MG63 (cell line): ENCODE data around the gene COL28A1. TPM values are rescaled to one million over a fixed set of nuclear protein-coding genes. Genes with fewer than 3 reads are reported as not detected.
"Not testable (repeated sequence)": the region's sequence is repeated elsewhere in the genome, so short reads cannot be mapped to it uniquely, and the experiment has no call there.

Experiments
- DNase-seq: peaks from one replicate; pipeline ENCODE4 v3.0.0-alpha.2; 2020
- H3K27me3 ChIP-seq: fragments of 250-450 bp; sonication (Bioruptor Pico); 2 replicates; pipeline ENCODE4 v1.5.1; 2020; ENCODE audit warnings: mild to moderate bottlenecking, moderate library complexity
- H3K36me3 ChIP-seq: fragments of 250-450 bp; sonication (Bioruptor Pico); 2 replicates; pipeline ENCODE4 v1.5.1; 2020; ENCODE audit warnings: mild to moderate bottlenecking, moderate library complexity
- H3K4me3 ChIP-seq: fragments of 250-450 bp; sonication (Bioruptor Pico); 2 replicates; pipeline ENCODE4 v1.5.1; 2020; ENCODE audit warnings: mild to moderate bottlenecking, moderate library complexity
- H3K9me3 ChIP-seq: fragments of 250-450 bp; sonication (Bioruptor Pico); 2 replicates; pipeline ENCODE4 v1.5.1; 2020; ENCODE audit warnings: mild to moderate bottlenecking, moderate library complexity
- total RNA-seq: library from RNA; depleted of rRNA; stranded (reverse); fragments of >200 nt; shearing (Covaris generic); gene quantifications from 2 replicates; pipeline ENCODE4 v1.2.3, GENCODE V29; 2014; ENCODE audit warnings: low replicate concordance

The COL28A1 gene
- total RNA-seq, 1 experiment from 2014 or later: not detected

GRCh38 chr7:7504910-7505704 is 30.6 kb downstream of the COL28A1 start:
- no peak for DNase-seq
- no peaks in the 10 kb centered on the region for H3K36me3 ChIP-seq

DNA sequence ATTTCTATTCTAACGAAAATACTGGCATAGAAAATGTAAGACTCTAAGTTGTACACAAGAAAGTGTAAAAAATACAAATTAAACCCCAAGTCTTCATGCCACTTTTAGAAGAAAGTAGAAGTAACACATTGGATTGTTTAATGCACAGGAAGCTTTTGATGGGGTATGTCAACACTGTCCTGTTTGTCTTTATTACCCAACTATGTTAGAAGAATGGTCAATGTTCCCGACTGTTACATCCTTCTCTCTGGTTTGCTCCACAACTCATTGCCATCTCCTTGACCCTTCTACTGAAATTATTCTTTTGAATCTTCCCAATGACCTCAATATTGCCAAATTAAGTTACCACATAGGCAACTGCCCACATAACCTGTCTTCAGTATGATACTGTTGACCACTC is 35.8 kb downstream of the COL28A1 start:
- no peak overlapping the region for H3K4me3 ChIP-seq
- DNase-seq: no peak
- no peaks in the 10 kb centered on the region for H3K9me3 ChIP-seq
- H3K36me3 ChIP-seq: no peaks in the 10 kb centered on the region
- H3K27me3 ChIP-seq: no peaks in the 10 kb centered on the region

More at GRCh38 chr7:7504910-7505704, 30.6 kb downstream of the COL28A1 start:
- Histone ChIP-seq H3K27me3 (no peaks in the 10 kb centered on the region), H3K9me3 (no peaks in the 10 kb centered on the region), H3K4me3 (no peak overlapping the region)

- no peak for DNase-seq
- Histone ChIP-seq H3K36me3 (no peaks in the 10 kb centered on the region), H3K4me3 (no peak overlapping the region), H3K9me3 (no peaks in the 10 kb centered on the region), H3K27me3 (no peaks in the 10 kb centered on the region)
Measured at GRCh38 chr7:7498856-7499255, 36.8 kb downstream of the COL28A1 start.

GRCh38 chr7:7496311-7496710 is 39.4 kb downstream of the COL28A1 start:
- no peak for DNase-seq
- Histone ChIP-seq H3K36me3 (no peaks in the 10 kb centered on the region), H3K4me3 (no peak overlapping the region), H3K27me3 (no peaks in the 10 kb centered on the region), H3K9me3 (no peaks in the 10 kb centered on the region)

GRCh38 chr7:7495171-7495570 is 40.5 kb downstream of the COL28A1 start:
- H3K36me3 ChIP-seq: no peaks in the 10 kb centered on the region

GRCh38 chr7:7491044-7491443 is 44.6 kb downstream of the COL28A1 start:
- Histone ChIP-seq H3K36me3 (no peaks in the 10 kb centered on the region), H3K27me3 (no peaks in the 10 kb centered on the region), H3K9me3 (no peaks in the 10 kb centered on the region), H3K4me3 (no peak overlapping the region)
- no peak for DNase-seq

More at GRCh38 chr7:7495171-7495570, 40.5 kb downstream of the COL28A1 start:
- Histone ChIP-seq H3K9me3 (no peaks in the 10 kb centered on the region), H3K4me3 (no peak overlapping the region), H3K27me3 (no peaks in the 10 kb centered on the region)
- no peak for DNase-seq

- no peak for DNase-seq
- no peaks in the 10 kb centered on the region for H3K27me3 ChIP-seq
- no peaks in the 10 kb centered on the region for H3K9me3 ChIP-seq
- H3K4me3 ChIP-seq: no peak overlapping the region
- no peaks in the 10 kb centered on the region for H3K36me3 ChIP-seq
Measured at GRCh38 chr7:7490003-7490402, 45.7 kb downstream of the COL28A1 start.

DNA sequence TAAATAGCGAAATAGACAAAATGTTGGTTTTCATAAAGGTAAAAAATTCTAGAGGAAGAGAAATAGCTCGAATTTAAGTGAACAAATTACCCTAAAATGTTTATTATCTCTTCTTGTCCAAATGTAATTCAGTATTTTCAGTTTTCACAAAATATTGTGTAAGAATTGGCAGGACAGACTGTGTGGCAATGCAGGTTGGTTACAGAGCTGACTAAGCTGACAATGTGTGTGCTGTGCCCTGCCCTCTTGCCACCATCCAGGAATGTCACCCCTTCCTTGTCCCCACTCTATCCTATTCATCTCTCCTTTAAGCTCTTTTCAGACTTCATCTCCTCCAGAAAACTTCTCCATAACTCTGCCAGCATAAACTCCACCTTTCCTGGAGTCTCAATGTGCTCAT is 46.1 kb downstream of the COL28A1 start:
- H3K36me3 ChIP-seq: no peaks in the 10 kb centered on the region
- DNase-seq: no peak
- no peaks in the 10 kb centered on the region for H3K27me3 ChIP-seq
- no peak overlapping the region for H3K4me3 ChIP-seq
- H3K9me3 ChIP-seq: no peaks in the 10 kb centered on the region

DNA sequence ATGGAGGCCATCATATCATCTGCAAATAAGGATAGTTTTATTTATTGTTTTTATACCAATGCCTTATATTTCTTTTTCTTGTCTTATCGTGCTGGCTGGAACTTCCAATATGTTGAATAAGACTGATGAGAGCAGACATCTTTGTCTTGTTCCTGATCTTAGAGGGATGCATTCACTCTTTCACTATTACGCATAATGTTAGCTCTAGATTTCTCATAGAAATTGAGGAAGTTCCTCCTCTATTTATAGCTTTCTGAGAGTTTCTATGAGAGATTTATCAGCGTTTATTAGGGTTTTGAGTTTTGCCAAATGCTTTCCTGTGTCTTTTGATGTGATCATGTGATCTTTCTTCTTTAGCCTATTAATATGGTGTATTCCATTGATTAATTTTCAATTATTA is 49.3 kb downstream of the COL28A1 start:
- Histone ChIP-seq H3K4me3 (no peak overlapping the region), H3K36me3 (no peaks in the 10 kb centered on the region), H3K9me3 (peaks cover 5% of the 10 kb centered on the region; the same call in 1 of the 2 replicates), H3K27me3 (no peaks in the 10 kb centered on the region)
- no peak for DNase-seq

DNA sequence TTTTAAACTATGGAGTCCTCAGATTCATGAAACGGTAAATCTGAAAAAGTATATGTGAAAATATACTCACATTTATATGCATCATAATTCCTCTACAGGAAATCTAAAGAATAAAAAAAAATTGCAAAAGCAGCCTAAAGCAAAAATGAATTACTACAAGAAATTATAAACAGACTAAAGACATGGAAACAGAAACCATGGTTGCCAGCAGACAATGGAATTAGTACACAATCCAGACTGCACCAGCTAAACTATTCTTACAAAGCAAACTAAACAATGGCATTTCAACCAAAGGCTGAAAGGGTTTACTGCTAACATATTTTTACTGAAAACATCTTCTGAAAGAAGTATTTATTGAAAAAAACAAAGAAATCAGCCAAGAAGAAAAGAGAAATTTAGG is 51.6 kb downstream of the COL28A1 start:
- Histone ChIP-seq H3K36me3 (no peaks in the 10 kb centered on the region), H3K9me3 (peaks cover 5% of the 10 kb centered on the region; the same call in 1 of the 2 replicates), H3K27me3 (no peaks in the 10 kb centered on the region), H3K4me3 (no peak overlapping the region)
- no peak for DNase-seq

GRCh38 chr7:7481802-7482201 is 53.9 kb downstream of the COL28A1 start:
- Histone ChIP-seq H3K9me3 (peaks cover 5% of the 10 kb centered on the region; the same call in 1 of the 2 replicates), H3K4me3 (no peak overlapping the region), H3K27me3 (no peaks in the 10 kb centered on the region), H3K36me3 (no peaks in the 10 kb centered on the region)
- DNase-seq: no peak

DNA sequence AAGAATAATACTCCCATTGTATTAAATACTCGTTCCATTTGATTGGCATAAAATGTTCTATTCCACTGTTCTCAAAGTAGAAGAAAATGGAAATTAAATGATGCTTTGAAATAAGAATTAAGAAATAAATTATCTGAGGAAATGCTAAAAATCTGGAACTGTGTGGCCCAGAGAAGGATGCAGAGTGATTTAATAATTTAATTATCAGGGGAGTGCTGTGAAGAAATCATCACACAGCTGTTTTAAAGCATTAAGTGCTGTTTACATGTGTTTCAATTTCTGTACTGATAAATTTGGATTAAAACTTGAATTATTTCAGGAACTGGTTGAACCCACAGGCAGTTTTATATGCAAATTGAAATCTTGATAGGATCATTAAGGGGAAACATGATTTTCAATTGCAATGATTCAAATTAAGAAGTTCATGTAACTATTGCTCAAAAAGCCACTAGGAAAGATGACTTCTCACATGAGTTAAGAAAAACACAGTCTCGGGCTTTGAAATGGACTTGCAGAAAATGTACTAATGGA is 56.3 kb downstream of the COL28A1 start:
- Histone ChIP-seq H3K36me3 (no peaks in the 10 kb centered on the region), H3K27me3 (no peaks in the 10 kb centered on the region), H3K9me3 (peaks cover 5% of the 10 kb centered on the region; the same call in 1 of the 2 replicates), H3K4me3 (no peak overlapping the region)
- no peak for DNase-seq

DNA sequence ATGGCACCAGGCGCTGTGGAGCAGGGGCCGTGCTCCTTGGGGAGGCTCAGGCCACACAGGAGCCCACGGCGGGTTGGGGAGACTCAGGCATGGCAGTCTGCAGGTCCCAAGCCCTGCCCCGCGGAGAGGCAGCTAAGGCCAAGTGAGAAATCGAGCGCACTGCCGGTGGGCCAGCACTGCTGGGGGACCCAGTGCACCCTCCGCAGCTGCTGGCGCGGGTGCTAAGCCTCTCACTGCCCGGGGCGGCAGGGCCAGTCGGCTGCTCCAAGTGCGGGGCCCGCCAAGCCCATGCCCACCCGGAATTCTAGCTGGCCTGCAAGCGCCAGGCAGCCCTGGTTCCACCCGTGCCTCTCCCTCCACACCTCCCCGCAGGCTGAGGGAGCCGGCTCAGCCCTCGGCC is 57.1 kb downstream of the COL28A1 start:
- H3K4me3 ChIP-seq: no peak overlapping the region
- no peak for DNase-seq
- H3K9me3 ChIP-seq: no peaks in the 10 kb centered on the region; the same call in 1 of the 2 replicates
- H3K36me3 ChIP-seq: no peaks in the 10 kb centered on the region
- no peaks in the 10 kb centered on the region for H3K27me3 ChIP-seq

DNA sequence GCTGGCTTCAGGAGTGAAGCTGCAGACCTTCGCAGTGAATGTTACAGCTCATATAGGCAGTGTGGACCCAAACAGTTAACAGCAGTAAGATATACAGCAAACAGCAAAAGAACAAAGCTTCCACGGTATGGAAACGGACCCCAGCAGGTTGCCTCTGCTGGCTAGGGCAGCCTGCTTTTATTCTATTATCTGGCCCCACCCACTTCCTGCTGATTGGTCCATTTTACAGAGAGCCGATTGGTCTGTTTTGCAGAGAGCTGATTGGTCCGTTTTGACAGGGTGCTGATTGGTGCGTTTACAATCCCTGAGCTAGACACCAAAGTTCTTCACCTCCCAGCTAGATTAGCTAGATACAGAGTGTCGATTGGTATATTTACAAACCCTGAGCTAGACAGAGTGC is 58.0 kb downstream of the COL28A1 start:
- not testable (repeated sequence) for DNase-seq, H3K27me3 ChIP-seq, H3K36me3 ChIP-seq, H3K4me3 ChIP-seq, H3K9me3 ChIP-seq

GRCh38 chr7:7476381-7476780 is 59.3 kb downstream of the COL28A1 start:
- Histone ChIP-seq H3K4me3 (no peak overlapping the region), H3K9me3 (no peaks in the 10 kb centered on the region), H3K36me3 (no peaks in the 10 kb centered on the region), H3K27me3 (no peaks in the 10 kb centered on the region)
- no peak for DNase-seq

DNA sequence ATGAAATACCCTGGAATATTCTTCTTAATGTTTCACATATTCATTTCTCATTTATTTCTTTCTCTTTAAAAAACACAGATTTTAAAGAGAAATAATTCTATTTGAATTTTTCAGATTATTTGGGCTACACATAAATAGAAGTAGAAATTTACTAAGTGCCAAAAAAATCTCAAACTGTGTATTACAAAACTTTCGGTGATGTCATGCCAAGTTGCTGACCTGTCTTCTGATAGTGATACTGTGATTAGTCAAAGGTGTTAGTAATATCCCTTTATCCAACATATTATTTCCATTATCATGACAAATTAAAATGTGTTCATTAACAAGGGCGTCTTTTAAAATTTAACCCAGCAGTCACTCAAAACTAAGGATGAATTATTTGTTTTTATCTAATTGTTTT is 60.1 kb downstream of the COL28A1 start:
- Histone ChIP-seq H3K4me3 (no peak overlapping the region), H3K27me3 (no peaks in the 10 kb centered on the region), H3K36me3 (no peaks in the 10 kb centered on the region), H3K9me3 (no peaks in the 10 kb centered on the region)
- DNase-seq: no peak

- Histone ChIP-seq H3K27me3 (no peaks in the 10 kb centered on the region), H3K9me3 (no peaks in the 10 kb centered on the region), H3K4me3 (no peak overlapping the region), H3K36me3 (no peaks in the 10 kb centered on the region)
- no peak for DNase-seq
Measured at GRCh38 chr7:7474436-7474835, 61.2 kb downstream of the COL28A1 start.
